Measurements from ENCODE around the gene CCDC91.

DNA sequence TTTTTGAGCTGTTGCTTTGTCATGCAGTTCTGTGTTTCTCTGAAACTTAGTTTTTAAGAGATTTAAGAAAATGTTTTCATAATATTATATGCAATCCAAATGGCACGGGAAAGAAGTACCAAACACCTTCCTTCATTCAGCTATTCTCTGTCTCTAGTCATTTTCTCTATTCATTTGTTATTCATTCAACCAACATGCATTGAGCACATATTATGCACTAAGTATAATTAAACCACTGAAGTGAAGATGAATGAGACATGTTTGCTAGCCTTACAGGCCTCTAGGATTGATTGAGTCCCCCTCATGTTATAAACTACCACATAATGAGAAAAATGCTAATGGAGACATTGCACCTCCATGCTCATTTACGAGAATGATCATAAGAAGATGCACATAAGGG is 45.7 kb upstream of the CCDC91 start:
- TF ChIP-seq POLR2A (IDR thresholded peaks at IDR 0.05; ENCODE audit: low read depth, low read length) (no peak), TAF1 (IDR thresholded peaks at IDR 0.05; ENCODE audit: low read depth, low read length) (no peak), POLR2AphosphoS5 (IDR thresholded peaks at IDR 0.05; ENCODE audit: low read depth, low read length) (no peak)
